DOHH2 (cell line): ENCODE results near the gene DGKK.
"Not testable (repeated sequence)": the region's sequence is repeated elsewhere in the genome, so short reads cannot be mapped to it uniquely, and the experiment has no call there.

ENCODE experiments used
- H3F3A ChIP-seq: fragments of 200-600 bp; sonication (generic), shearing (Covaris generic); 2 replicates; pipeline ENCODE4 v1.6.0; 2016; ENCODE audit warnings: antibody characterized with exemption, mild to moderate bottlenecking; ENCODE audit not compliant: control insufficient read depth, insufficient read depth
- H3K27ac ChIP-seq: fragments of 200-600 bp; sonication (generic); 2 replicates; pipeline ENCODE4 v1.5.1; 2014; ENCODE audit warnings: low read depth, mild to moderate bottlenecking, low read length, moderate library complexity
- H3K27me3 ChIP-seq: fragments of 200-600 bp; sonication (generic); 2 replicates; pipeline ENCODE4 v1.6.1; 2014; ENCODE audit warnings: mild to moderate bottlenecking, low read length, mixed read lengths; ENCODE audit not compliant: control insufficient read depth
- H3K36me3 ChIP-seq: fragments of 200-600 bp; sonication (generic); 2 replicates; pipeline ENCODE4 v1.6.1; 2014; ENCODE audit warnings: mild to moderate bottlenecking, low read length, moderate library complexity, mixed read lengths; ENCODE audit not compliant: control insufficient read depth
- H3K4me1 ChIP-seq: fragments of 200-600 bp; sonication (generic); 2 replicates; pipeline ENCODE4 v1.6.1; 2014; ENCODE audit warnings: mild to moderate bottlenecking, low read length, mixed read lengths; ENCODE audit not compliant: control insufficient read depth
- H3K4me2 ChIP-seq: fragments of 200-600 bp; sonication (generic); 2 replicates; pipeline ENCODE4 v1.6.0; 2014; ENCODE audit warnings: mild to moderate bottlenecking, low read length, moderate library complexity
- H3K4me3 ChIP-seq: fragments of 200-600 bp; sonication (generic); 2 replicates; pipeline ENCODE4 v1.5.1; 2014; ENCODE audit warnings: mild to moderate bottlenecking, low read length, mixed read lengths
- H3K79me2 ChIP-seq: fragments of 200-600 bp; sonication (generic); 2 replicates; pipeline ENCODE4 v1.6.1; 2014; ENCODE audit warnings: mild to moderate bottlenecking, low read length, mixed read lengths; ENCODE audit not compliant: control insufficient read depth
- H3K9me2 ChIP-seq: fragments of 200-600 bp; sonication (generic); replicated peaks from 2 replicates; pipeline ENCODE4 v1.6.1; 2014; ENCODE audit warnings: mild to moderate bottlenecking, low read length, mixed read lengths; ENCODE audit not compliant: control insufficient read depth
- H3K9me3 ChIP-seq: fragments of 200-600 bp; sonication (generic); 2 replicates; pipeline ENCODE4 v1.6.1; 2014; ENCODE audit warnings: antibody characterized with exemption, low read length, mixed read lengths; ENCODE audit not compliant: control insufficient read depth, insufficient read depth
- H4K20me1 ChIP-seq: fragments of 200-600 bp; sonication (generic); 2 replicates; pipeline ENCODE4 v1.6.0; 2014; ENCODE audit warnings: low read depth, mild to moderate bottlenecking, antibody characterized with exemption, low read length, moderate library complexity; ENCODE audit not compliant: control insufficient read depth, insufficient read depth
- EZH2phosphoT487 ChIP-seq: fragments of 200-600 bp; sonication (generic); IDR thresholded peaks from 2 replicates; pipeline ENCODE4 v1.6.1; 2017; ENCODE audit warnings: borderline replicate concordance, mild to moderate bottlenecking, antibody characterized with exemption, low read length, moderate library complexity, mixed read lengths
- TF ChIP-seq, protein P1 (sequence below): fragments of 200-600 bp; sonication (generic); IDR thresholded peaks from one replicate; pipeline ENCODE4 v1.5.1; 2014; ENCODE audit warnings: antibody characterized with exemption, mild to moderate bottlenecking, low read depth, low read length; ENCODE audit not compliant: poor library complexity, severe bottlenecking

Gene DGKK

DNA sequence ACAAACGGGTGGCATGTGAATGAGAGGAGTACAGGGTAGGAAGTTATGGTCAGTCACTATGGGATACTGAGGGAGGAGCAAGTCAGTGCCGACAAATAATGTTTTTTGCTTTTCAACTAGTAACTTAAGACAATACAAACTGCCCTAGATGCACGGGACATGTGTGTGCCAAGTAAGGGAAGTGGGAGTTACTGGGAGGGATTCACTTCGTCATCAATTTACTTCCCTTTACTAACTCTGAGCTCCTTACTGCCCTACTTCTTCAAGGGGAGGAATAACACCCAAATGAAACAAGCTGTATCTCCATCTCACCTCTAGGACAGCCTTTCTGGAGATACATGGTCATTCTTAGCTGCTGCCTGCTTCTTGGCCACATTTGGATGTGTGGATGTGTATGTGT lies 97.7 kb downstream of the DGKK start:
- no peak overlapping the region for H3K27ac ChIP-seq
- no peaks in the 10 kb centered on the region for H4K20me1 ChIP-seq
- no peak overlapping the region for H3K4me2 ChIP-seq
- no peaks in the 10 kb centered on the region for H3K27me3 ChIP-seq
- H3K36me3 ChIP-seq, result no peaks in the 10 kb centered on the region
- H3K9me2 ChIP-seq, result no peaks in the 10 kb centered on the region
- H3K4me1 ChIP-seq, result no peaks in the 10 kb centered on the region
- H3K4me3 ChIP-seq, result no peak overlapping the region
- H3K79me2 ChIP-seq, result no peaks in the 10 kb centered on the region
- H3K9me3 ChIP-seq, result no peaks in the 10 kb centered on the region
- TF ChIP-seq, protein P1, sequence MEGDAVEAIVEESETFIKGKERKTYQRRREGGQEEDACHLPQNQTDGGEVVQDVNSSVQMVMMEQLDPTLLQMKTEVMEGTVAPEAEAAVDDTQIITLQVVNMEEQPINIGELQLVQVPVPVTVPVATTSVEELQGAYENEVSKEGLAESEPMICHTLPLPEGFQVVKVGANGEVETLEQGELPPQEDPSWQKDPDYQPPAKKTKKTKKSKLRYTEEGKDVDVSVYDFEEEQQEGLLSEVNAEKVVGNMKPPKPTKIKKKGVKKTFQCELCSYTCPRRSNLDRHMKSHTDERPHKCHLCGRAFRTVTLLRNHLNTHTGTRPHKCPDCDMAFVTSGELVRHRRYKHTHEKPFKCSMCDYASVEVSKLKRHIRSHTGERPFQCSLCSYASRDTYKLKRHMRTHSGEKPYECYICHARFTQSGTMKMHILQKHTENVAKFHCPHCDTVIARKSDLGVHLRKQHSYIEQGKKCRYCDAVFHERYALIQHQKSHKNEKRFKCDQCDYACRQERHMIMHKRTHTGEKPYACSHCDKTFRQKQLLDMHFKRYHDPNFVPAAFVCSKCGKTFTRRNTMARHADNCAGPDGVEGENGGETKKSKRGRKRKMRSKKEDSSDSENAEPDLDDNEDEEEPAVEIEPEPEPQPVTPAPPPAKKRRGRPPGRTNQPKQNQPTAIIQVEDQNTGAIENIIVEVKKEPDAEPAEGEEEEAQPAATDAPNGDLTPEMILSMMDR, result no peak
- no peak for TF ChIP-seq EZH2phosphoT487
- H3F3A ChIP-seq, result no peaks in the 10 kb centered on the region

DNA sequence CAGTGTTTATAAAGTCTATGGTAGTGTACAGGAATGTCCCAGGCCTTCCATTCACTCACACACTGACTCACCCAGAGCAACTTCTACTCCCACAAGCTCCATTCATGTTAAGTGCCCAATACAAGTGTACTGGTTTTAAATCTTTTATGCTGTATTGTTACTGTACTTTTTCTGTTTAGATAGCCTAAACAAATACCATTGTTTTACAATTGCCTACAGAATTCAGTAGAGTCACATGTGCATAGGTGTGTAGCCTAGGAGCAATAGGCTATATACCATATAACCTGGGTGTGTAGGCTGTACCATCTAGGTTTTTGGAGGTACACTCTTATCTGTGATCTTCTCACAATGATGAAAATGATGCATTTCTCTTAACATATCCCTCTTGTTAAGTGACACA lies 126.7 kb downstream of the DGKK start:
- Histone ChIP-seq H3K4me1 (no peaks in the 10 kb centered on the region), H3K36me3 (no peaks in the 10 kb centered on the region), H3K27ac (no peak overlapping the region), H3K27me3 (no peaks in the 10 kb centered on the region), H3F3A (no peaks in the 10 kb centered on the region), H4K20me1 (no peaks in the 10 kb centered on the region), H3K4me3 (no peak overlapping the region), H3K9me2 (no peaks in the 10 kb centered on the region), H3K9me3 (no peaks in the 10 kb centered on the region), H3K4me2 (no peak overlapping the region), H3K79me2 (no peaks in the 10 kb centered on the region)
- TF ChIP-seq EZH2phosphoT487, result no peak
- TF ChIP-seq, protein P1, result no peak

- no peaks in the 10 kb centered on the region for H3F3A ChIP-seq
- H3K9me2 ChIP-seq, result no peaks in the 10 kb centered on the region
- no peak overlapping the region for H3K27ac ChIP-seq
- H3K4me2 ChIP-seq, result no peak overlapping the region
- H3K27me3 ChIP-seq, result no peaks in the 10 kb centered on the region
- H3K4me1 ChIP-seq, result no peaks in the 10 kb centered on the region
- H3K4me3 ChIP-seq, result no peak overlapping the region
- TF ChIP-seq EZH2phosphoT487, result no peak
- TF ChIP-seq, protein P1, result no peak
- H3K79me2 ChIP-seq, result no peaks in the 10 kb centered on the region
- no peaks in the 10 kb centered on the region for H3K36me3 ChIP-seq
- no peaks in the 10 kb centered on the region for H4K20me1 ChIP-seq
- no peaks in the 10 kb centered on the region for H3K9me3 ChIP-seq
Measured at GRCh38 chrX:50333308-50333707, 137.3 kb downstream of the DGKK start.

GRCh38 chrX:50332668-50333067 lies 138.0 kb downstream of the DGKK start:
- not testable (repeated sequence) for H3K79me2 ChIP-seq, H3K27me3 ChIP-seq, H3K4me2 ChIP-seq, H4K20me1 ChIP-seq, H3F3A ChIP-seq, H3K4me3 ChIP-seq, H3K27ac ChIP-seq, H3K36me3 ChIP-seq, H3K9me3 ChIP-seq, H3K4me1 ChIP-seq, H3K9me2 ChIP-seq
